IPS-18a (cell line): ENCODE data around the gene OR6C65.
"Not testable (repeated sequence)": the region's sequence is repeated elsewhere in the genome, so short reads cannot be mapped to it uniquely, and the experiment has no call there.

Source experiments
- H3K27ac ChIP-seq: one replicate; pipeline ENCODE4 v1.5.1; 2013; ENCODE audit warnings: low read length
- H3K27me3 ChIP-seq: one replicate; pipeline ENCODE4 v1.6.1; 2013; ENCODE audit warnings: mild to moderate bottlenecking, low read length; ENCODE audit not compliant: control insufficient read depth, insufficient read depth
- H3K36me3 ChIP-seq: one replicate; pipeline ENCODE4 v1.6.1; 2013; ENCODE audit warnings: low read depth, low read length; ENCODE audit not compliant: control insufficient read depth
- H3K4me1 ChIP-seq: one replicate; pipeline ENCODE4 v1.6.1; 2013; ENCODE audit warnings: low read depth, low read length; ENCODE audit not compliant: control insufficient read depth
- H3K4me3 ChIP-seq: one replicate; pipeline ENCODE4 v1.5.1; 2013; ENCODE audit warnings: low read length
- H3K9ac ChIP-seq: one replicate; pipeline ENCODE4 v1.6.1; 2013; ENCODE audit warnings: mild to moderate bottlenecking, low read length, moderate library complexity
- H3K9me3 ChIP-seq: one replicate; pipeline ENCODE4 v1.6.1; 2013; ENCODE audit warnings: low read depth, low read length; ENCODE audit not compliant: control insufficient read depth

Gene OR6C65

GRCh38 chr12:55400229-55400628 is at the start of gene OR6C65:
Gene OR6C65, plus strand, starts transcription at chr12:55400529. Its CDS starts 0 bp downstream, at chr12:55400529.
- Histone ChIP-seq H3K4me1 (no peaks in the 10 kb centered on the region), H3K9ac (no peak within 1 kb of the TSS), H3K9me3 (no peaks in the 10 kb centered on the region), H3K36me3 (no peaks in the 10 kb centered on the region), H3K27ac (no peak within 1 kb of the TSS), H3K27me3 (no peaks in the 10 kb centered on the region), H3K4me3 (no peak within 1 kb of the TSS)

DNA sequence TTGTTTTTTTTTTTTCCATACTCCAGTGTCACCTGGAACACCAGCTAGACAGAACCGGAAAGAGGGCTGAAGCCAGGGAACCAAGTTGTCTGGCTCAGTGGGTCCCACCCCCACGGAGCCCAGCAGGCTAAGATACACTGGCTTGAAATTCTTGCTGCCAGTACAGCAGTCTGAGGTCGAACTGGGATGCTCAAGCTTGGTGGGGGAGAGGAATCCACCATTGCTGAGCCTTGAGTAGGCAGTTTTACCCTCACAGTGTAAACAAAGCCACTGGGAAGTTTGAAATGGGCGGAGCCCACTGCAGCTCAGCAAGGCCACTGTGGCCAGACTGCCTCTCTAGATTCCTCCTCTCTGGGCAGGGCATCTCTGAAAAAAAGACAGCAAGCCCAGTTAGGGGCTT is 45.0 kb upstream of the OR6C65 start:
- not testable (repeated sequence) for H3K27ac ChIP-seq, H3K9me3 ChIP-seq, H3K9ac ChIP-seq, H3K27me3 ChIP-seq, H3K4me3 ChIP-seq, H3K36me3 ChIP-seq, H3K4me1 ChIP-seq

GRCh38 chr12:55362675-55363074 is 37.7 kb upstream of the OR6C65 start, which contains the start of gene OR6C75:
Gene OR6C75, plus strand, starts transcription at chr12:55362975. Its CDS starts 2,136 bp downstream, at chr12:55365111.
- Histone ChIP-seq H3K36me3 (no peaks in the 10 kb centered on the region), H3K4me1 (no peaks in the 10 kb centered on the region), H3K27ac (no peak within 1 kb of the TSS), H3K4me3 (no peak within 1 kb of the TSS), H3K9ac (no peak within 1 kb of the TSS), H3K27me3 (no peaks in the 10 kb centered on the region), H3K9me3 (no peaks in the 10 kb centered on the region)

- Histone ChIP-seq H3K9me3 (no peaks in the 10 kb centered on the region), H3K4me1 (no peaks in the 10 kb centered on the region)
These were observed 35.2 kb upstream of the OR6C65 start for GRCh38 chr12:55365086-55365485.

DNA sequence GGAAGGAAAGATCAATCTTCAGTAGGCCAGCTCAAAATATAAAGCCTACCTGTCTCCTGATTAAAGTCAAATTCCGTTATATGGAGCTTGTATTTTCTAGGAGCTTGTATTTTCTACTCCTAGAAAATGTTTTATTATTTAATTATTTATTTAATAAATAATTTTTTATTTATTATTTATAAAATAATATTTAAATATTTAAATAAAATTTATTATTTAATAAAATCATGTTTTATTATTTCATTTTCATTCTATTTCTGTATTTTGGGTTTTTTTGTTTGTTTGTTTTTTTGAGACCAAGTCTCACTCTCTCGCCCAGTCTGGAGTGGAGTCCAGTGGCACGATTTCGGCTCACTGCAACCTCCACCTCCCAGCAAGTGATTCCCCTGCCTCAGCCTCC is 27.8 kb upstream of the OR6C65 start:
- H3K4me1 ChIP-seq, result no peaks in the 10 kb centered on the region

More at GRCh38 chr12:55365086-55365485, 35.2 kb upstream of the OR6C65 start:
- H3K9ac ChIP-seq, result no peak overlapping the region
- H3K36me3 ChIP-seq, result no peaks in the 10 kb centered on the region
- H3K4me3 ChIP-seq, result no peak overlapping the region
- H3K27me3 ChIP-seq, result no peaks in the 10 kb centered on the region
- no peak overlapping the region for H3K27ac ChIP-seq

DNA sequence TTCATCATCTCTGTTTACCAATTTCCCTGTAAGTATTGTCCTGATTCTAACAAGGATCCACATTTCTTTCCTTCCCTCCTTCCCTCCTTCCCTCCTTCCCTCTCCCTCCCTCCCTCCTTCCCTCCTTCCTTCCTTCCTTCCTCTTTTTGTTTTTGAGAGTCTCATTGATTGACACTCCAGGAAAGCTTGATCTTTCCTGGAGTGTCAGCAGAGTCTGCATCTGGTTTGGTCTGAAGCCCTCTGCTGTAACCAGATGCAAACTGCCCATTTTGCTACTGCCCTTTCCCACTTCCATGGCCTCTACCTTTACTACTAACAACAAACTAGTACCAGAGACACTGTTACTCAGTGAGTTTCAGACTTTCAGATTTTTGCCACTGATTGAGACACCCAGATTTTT is 14.4 kb upstream of the OR6C65 start:
- no peak overlapping the region for H3K27ac ChIP-seq
- no peaks in the 10 kb centered on the region for H3K36me3 ChIP-seq
- no peak overlapping the region for H3K9ac ChIP-seq
- no peaks in the 10 kb centered on the region for H3K9me3 ChIP-seq
- H3K27me3 ChIP-seq, result no peaks in the 10 kb centered on the region
- H3K4me3 ChIP-seq, result no peak overlapping the region
- H3K4me1 ChIP-seq, result peaks cover 14% of the 10 kb centered on the region

More for the DNA sequence above, 27.8 kb upstream of the OR6C65 start:
- Histone ChIP-seq H3K27ac (no peak overlapping the region), H3K4me3 (no peak overlapping the region), H3K9me3 (no peaks in the 10 kb centered on the region), H3K9ac (no peak overlapping the region), H3K36me3 (no peaks in the 10 kb centered on the region), H3K27me3 (no peaks in the 10 kb centered on the region)

- Histone ChIP-seq H3K9ac (no peak overlapping the region), H3K27me3 (no peaks in the 10 kb centered on the region), H3K4me3 (no peak overlapping the region), H3K36me3 (no peaks in the 10 kb centered on the region), H3K4me1 (no peaks in the 10 kb centered on the region), H3K27ac (no peak overlapping the region), H3K9me3 (no peaks in the 10 kb centered on the region)
These were observed 8.1 kb upstream of the OR6C65 start for GRCh38 chr12:55392032-55392795.

DNA sequence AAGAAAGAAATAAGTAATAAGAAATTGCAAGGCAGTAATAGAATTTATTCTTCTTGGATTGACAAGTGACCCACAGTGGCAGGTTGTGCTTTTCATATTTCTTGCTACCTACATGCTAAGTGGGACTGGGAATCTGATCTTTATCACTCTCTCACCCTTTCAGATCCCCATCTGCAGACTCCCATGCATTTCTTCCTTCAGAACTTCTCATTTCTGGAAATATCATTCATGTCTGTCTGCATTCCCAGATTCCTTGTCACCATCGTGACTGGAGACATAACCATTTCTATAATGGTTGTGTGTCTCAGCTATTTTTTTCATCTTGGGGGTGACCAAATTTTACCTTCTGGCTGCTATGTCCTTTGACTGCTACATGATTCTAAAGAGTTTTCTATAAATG is 4.0 kb upstream of the OR6C65 start:
- H3K9me3 ChIP-seq, result no peaks in the 10 kb centered on the region
- no peak overlapping the region for H3K4me3 ChIP-seq
- no peak overlapping the region for H3K27ac ChIP-seq
- no peak overlapping the region for H3K9ac ChIP-seq
- H3K36me3 ChIP-seq, result no peaks in the 10 kb centered on the region
- H3K27me3 ChIP-seq, result no peaks in the 10 kb centered on the region
- H3K4me1 ChIP-seq, result no peaks in the 10 kb centered on the region

GRCh38 chr12:55407866-55408265 is 7.5 kb downstream of the OR6C65 start:
- Histone ChIP-seq H3K4me3 (no peak overlapping the region), H3K9ac (no peak overlapping the region), H3K27ac (no peak overlapping the region), H3K4me1 (no peaks in the 10 kb centered on the region), H3K27me3 (no peaks in the 10 kb centered on the region), H3K36me3 (no peaks in the 10 kb centered on the region), H3K9me3 (no peaks in the 10 kb centered on the region)

- not testable (repeated sequence) for H3K4me1 ChIP-seq, H3K27ac ChIP-seq, H3K4me3 ChIP-seq, H3K36me3 ChIP-seq, H3K9ac ChIP-seq, H3K9me3 ChIP-seq, H3K27me3 ChIP-seq
These were observed 8.8 kb downstream of the OR6C65 start for GRCh38 chr12:55409133-55409532.

DNA sequence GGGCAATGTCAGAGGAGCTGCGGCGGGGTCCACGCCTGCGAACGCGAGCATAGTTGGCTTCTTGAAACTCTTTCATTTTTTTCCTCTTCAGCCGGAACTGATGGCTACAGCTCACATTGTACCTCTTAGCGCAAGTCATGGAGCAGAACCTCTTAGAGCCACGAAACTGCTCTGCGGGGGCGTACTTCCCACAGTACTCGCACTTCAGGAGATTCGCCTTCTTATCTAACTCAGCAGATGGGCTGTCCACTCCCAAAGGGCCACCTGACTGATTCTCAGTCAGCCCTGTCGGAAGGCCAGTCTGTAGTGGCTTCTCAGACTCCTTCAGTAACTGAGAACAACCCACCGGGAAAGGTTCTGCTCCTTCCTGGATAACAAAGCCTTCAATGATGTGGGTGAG is 11.8 kb downstream of the OR6C65 start:
- not testable (repeated sequence) for H3K9ac ChIP-seq, H3K27ac ChIP-seq, H3K27me3 ChIP-seq, H3K9me3 ChIP-seq, H3K36me3 ChIP-seq, H3K4me3 ChIP-seq, H3K4me1 ChIP-seq
